Keratinocyte (primary cell): ENCODE data around the gene SUMO4. TPM values are rescaled to one million over a fixed set of nuclear protein-coding genes. Genes with fewer than 3 reads are reported as not detected.

Source experiments
- DNase-seq: peaks from one replicate; pipeline ENCODE4 v3.0.0-alpha.2; 2011; ENCODE audit warnings: low read depth, missing footprints, low spot score
- FAIRE-seq: peaks from 2 replicates; lab custom pipeline; 2011; peaks lifted over from hg19 to GRCh38; lab: Jason Lieb, UNC
- H2AFZ ChIP-seq: 2 replicates; pipeline ENCODE4 v1.6.0; 2012; ENCODE audit warnings: low read length, control low read depth, inconsistent platforms; ENCODE audit not compliant: control insufficient read depth
- H3K27ac ChIP-seq: 2 replicates; pipeline ENCODE4 v1.5.1; 2011; ENCODE audit warnings: low read length; ENCODE audit not compliant: control insufficient read depth, insufficient read depth
- H3K27me3 ChIP-seq: 3 replicates; pipeline ENCODE4 v1.6.0; 2011; ENCODE audit warnings: low read length; ENCODE audit not compliant: control insufficient read depth, insufficient read depth; ENCODE audit errors: extremely low read depth
- H3K36me3 ChIP-seq, 2 experiments: 2 replicates in 1 of 2; 3 replicates in 1 of 2; pipeline ENCODE4 v1.5.1; 2011; ENCODE audit warnings: low read length in 2 of 2, mild to moderate bottlenecking in 1 of 2; ENCODE audit not compliant: control insufficient read depth in 2 of 2, insufficient read depth in 2 of 2; ENCODE audit errors: extremely low read depth in 1 of 2
- H3K4me1 ChIP-seq: 3 replicates; pipeline ENCODE4 v1.5.1; 2011; ENCODE audit warnings: low read length; ENCODE audit not compliant: control insufficient read depth, insufficient read depth; ENCODE audit errors: extremely low read depth
- H3K4me2 ChIP-seq: 3 replicates; pipeline ENCODE4 v1.6.0; 2011; ENCODE audit warnings: low read depth, low read length; ENCODE audit not compliant: control insufficient read depth, insufficient read depth; ENCODE audit errors: extremely low read depth
- H3K4me3 ChIP-seq, 3 experiments: fragments of 200-600 bp in 1 of 3; sonication (generic) in 1 of 3; 2 replicates in 2 of 3; 3 replicates in 1 of 3; pipeline ENCODE4 v1.5.1; 2011 to 2016; ENCODE audit warnings: low read length in 3 of 3, mild to moderate bottlenecking in 3 of 3, control low read depth in 2 of 3, inconsistent platforms in 1 of 3, low read depth in 1 of 3, mixed read lengths in 1 of 3, mixed run types in 1 of 3, moderate library complexity in 1 of 3; ENCODE audit not compliant: control insufficient read depth in 2 of 3, insufficient read depth in 2 of 3; ENCODE audit errors: extremely low read depth in 1 of 3
- H3K79me2 ChIP-seq: 2 replicates; pipeline ENCODE4 v1.6.0; 2012; ENCODE audit warnings: low read length; ENCODE audit not compliant: control insufficient read depth, insufficient read depth
- H3K9ac ChIP-seq: 3 replicates; pipeline ENCODE4 v1.6.0; 2011; ENCODE audit warnings: low read length; ENCODE audit not compliant: control insufficient read depth, insufficient read depth; ENCODE audit errors: extremely low read depth
- H3K9me1 ChIP-seq: 3 replicates; pipeline ENCODE4 v1.6.0; 2011; ENCODE audit warnings: low read length; ENCODE audit not compliant: control insufficient read depth, insufficient read depth; ENCODE audit errors: extremely low read depth
- H3K9me3 ChIP-seq: 2 replicates; pipeline ENCODE4 v1.5.1; 2012; ENCODE audit warnings: low read depth, low read length; ENCODE audit not compliant: control insufficient read depth
- H4K20me1 ChIP-seq: 3 replicates; pipeline ENCODE4 v1.6.0; 2011; ENCODE audit warnings: low read length; ENCODE audit not compliant: control insufficient read depth, insufficient read depth; ENCODE audit errors: extremely low read depth
- EZH2 ChIP-seq: IDR thresholded peaks from one replicate; pipeline ENCODE4 v1.6.1; 2012; ENCODE audit warnings: inconsistent platforms, mild to moderate bottlenecking, low read length, moderate library complexity
- dilution Hi-C: fragments of 300-500 bp; cut with MboI; formaldehyde crosslinking; loops from one replicate; pipeline ENCODE4 v1.7.0; 2020; ENCODE audit warnings: low sequenced_read_pairs; ENCODE audit not compliant: extremely low pct_ligation_motif_present
- polyA plus RNA-seq, 5 experiments: library from polyadenylated mRNA; depleted of rRNA in 3 of 5; stranded (reverse) in 3 of 5; stranded (forward) in 1 of 5; unstranded in 1 of 5; fragments of >200 nt; gene quantifications; 1 replicate in 1 of 5; 2 replicates in 3 of 5; 3 replicates in 1 of 5; pipeline versions ENCODE4 v1.2.1 to v1.2.3, GENCODE V29; 2011 to 2012; ENCODE audit warnings: missing spikeins in 2 of 5, low read depth in 1 of 5, low replicate concordance in 1 of 5
- TF ChIP-seq, protein P1 (sequence below), 3 experiments: IDR thresholded peaks in 1 of 3; conservative IDR thresholded peaks in 1 of 3; optimal IDR thresholded peaks in 1 of 3; 2 replicates in 2 of 3; 3 replicates in 1 of 3; pipeline versions ENCODE3 to v1.5.1; 2011; ENCODE audit warnings: low read length in 3 of 3, mild to moderate bottlenecking in 3 of 3, moderate library complexity in 2 of 3, control low read depth in 1 of 3, inconsistent platforms in 1 of 3; ENCODE audit not compliant: insufficient read depth in 2 of 3; ENCODE audit errors: extremely low read depth in 1 of 3

Gene SUMO4
- polyA plus RNA-seq, 1 donor (not counting 4 experiments of a cell fraction or from before 2014, with no cell fraction given) = 0.09 TPM

DNA sequence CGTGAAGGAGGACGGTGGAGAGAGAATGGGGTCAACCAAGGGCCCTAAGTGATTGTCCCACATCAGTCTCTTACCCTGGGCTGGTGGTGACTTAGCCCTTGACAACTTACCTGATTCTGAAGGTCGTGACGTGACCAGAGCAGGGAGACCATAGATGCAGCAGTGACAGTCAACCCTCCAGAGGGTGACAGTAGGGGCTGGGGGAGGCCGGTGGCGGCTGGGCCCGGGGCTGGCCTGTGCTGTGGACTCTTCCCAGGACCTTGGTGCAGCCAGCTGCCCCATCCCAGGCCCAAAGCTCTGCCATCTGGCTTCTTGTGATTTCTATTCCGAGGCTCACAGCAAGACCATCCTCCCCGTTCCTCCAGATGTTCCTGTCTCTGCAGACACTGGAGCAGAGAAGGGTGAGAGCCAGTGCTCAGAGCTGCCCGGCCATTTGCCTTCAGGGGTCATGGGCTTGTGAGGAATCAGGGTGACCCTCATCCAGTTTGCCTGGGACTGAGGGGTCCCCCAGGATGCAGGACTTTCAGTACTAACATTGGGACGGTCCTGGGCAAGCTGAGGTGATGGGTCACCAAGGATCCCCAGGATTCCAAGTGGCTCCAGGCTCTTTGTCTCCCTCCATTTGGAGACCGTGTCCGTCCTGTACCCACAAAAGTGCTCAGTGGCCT is 36.0 kb downstream of the SUMO4 start:
- Histone ChIP-seq H3K4me1 (no peaks in the 10 kb centered on the region), H3K27me3 (no peaks in the 10 kb centered on the region), H3K27ac (no peak overlapping the region), H2AFZ (no peak overlapping the region), H3K36me3 (no peaks in the 10 kb centered on the region), H4K20me1 (no peaks in the 10 kb centered on the region), H3K9me3 (no peaks in the 10 kb centered on the region), H3K4me2 (no peak overlapping the region), H3K9me1 (no peaks in the 10 kb centered on the region), H3K4me3 (no peak overlapping the region), H3K9ac (no peak overlapping the region), H3K79me2 (no peaks in the 10 kb centered on the region)
- TF ChIP-seq, protein P1, sequence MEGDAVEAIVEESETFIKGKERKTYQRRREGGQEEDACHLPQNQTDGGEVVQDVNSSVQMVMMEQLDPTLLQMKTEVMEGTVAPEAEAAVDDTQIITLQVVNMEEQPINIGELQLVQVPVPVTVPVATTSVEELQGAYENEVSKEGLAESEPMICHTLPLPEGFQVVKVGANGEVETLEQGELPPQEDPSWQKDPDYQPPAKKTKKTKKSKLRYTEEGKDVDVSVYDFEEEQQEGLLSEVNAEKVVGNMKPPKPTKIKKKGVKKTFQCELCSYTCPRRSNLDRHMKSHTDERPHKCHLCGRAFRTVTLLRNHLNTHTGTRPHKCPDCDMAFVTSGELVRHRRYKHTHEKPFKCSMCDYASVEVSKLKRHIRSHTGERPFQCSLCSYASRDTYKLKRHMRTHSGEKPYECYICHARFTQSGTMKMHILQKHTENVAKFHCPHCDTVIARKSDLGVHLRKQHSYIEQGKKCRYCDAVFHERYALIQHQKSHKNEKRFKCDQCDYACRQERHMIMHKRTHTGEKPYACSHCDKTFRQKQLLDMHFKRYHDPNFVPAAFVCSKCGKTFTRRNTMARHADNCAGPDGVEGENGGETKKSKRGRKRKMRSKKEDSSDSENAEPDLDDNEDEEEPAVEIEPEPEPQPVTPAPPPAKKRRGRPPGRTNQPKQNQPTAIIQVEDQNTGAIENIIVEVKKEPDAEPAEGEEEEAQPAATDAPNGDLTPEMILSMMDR (optimal IDR thresholded peaks at IDR 0.05 in 1 of 3, IDR thresholded peaks at IDR 0.05 in 1 of 3, conservative IDR thresholded peaks at IDR 0.05 in 1 of 3; ENCODE audit: extremely low read depth in 1 of 3, insufficient read depth in 2 of 3, low read length in 3 of 3) = no peak
- FAIRE-seq (no peak), DNase-seq (no peak)
- dilution Hi-C loops = no loop called here

DNA sequence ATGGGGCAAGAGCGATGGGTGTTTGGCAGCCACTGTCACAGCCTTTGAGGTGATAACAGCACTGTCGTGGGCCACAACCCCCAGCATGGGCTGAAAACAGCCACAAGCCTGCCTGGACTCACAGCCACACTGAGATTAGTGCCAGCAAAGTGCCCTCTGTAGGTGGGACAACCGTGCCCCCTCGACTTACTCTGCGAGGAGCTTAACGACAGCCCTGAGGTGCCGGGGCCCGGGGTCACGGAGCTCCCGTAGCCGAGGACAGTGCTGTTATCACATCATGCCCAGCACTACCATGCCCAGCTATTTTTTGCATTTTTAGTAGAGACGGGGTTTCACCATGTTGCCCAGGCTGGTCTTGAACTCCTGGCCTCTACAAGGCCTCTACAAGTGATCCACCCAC is 36.6 kb downstream of the SUMO4 start:
- Histone ChIP-seq H3K9me3 (no peaks in the 10 kb centered on the region), H3K27ac (no peak overlapping the region), H3K4me3 (no peak overlapping the region), H3K9ac (no peak overlapping the region), H2AFZ (no peak overlapping the region), H3K36me3 (no peaks in the 10 kb centered on the region), H3K27me3 (no peaks in the 10 kb centered on the region), H3K4me2 (no peak overlapping the region), H3K4me1 (no peaks in the 10 kb centered on the region), H4K20me1 (no peaks in the 10 kb centered on the region), H3K79me2 (no peaks in the 10 kb centered on the region), H3K9me1 (no peaks in the 10 kb centered on the region)
- no peak for TF ChIP-seq EZH2
- TF ChIP-seq, protein P1 (optimal IDR thresholded peaks at IDR 0.05 in 1 of 3, IDR thresholded peaks at IDR 0.05 in 1 of 3, conservative IDR thresholded peaks at IDR 0.05 in 1 of 3; ENCODE audit: extremely low read depth in 1 of 3, insufficient read depth in 2 of 3, low read length in 3 of 3) = no peak
- FAIRE-seq = no peak
- DNase-seq = no peak
- dilution Hi-C loops = no loop called here
